HG03521 (cell line): Measurements from ENCODE around the gene COL21A1.

ENCODE experiments used
- ATAC-seq: cut with Tn5 transposase; IDR thresholded peaks from one replicate; pipeline ENCODE4 v1.9.1; 2021; ENCODE audit warnings: mild to moderate bottlenecking, moderate library complexity; ENCODE audit not compliant: unreplicated experiment

COL21A1 gene

GRCh38 chr6:56246541-56246880 lies 869 bp downstream of the COL21A1 start:
- no peak for ATAC-seq

GRCh38 chr6:56245903-56246351 lies 1.5 kb downstream of the COL21A1 start:
- ATAC-seq, result no peak

- no peak for ATAC-seq
Measured at GRCh38 chr6:56244528-56245253, 2.7 kb downstream of the COL21A1 start.

GRCh38 chr6:56244089-56244488 lies 3.3 kb downstream of the COL21A1 start:
- ATAC-seq, result no peak

- ATAC-seq, result peak; percentile 49
Measured at GRCh38 chr6:56243518-56244070, 3.8 kb downstream of the COL21A1 start.

GRCh38 chr6:56242346-56242745 lies 5.0 kb downstream of the COL21A1 start:
- no peak for ATAC-seq

GRCh38 chr6:56241124-56241802 lies 6.1 kb downstream of the COL21A1 start:
- no peak for ATAC-seq

GRCh38 chr6:56238352-56238751 lies 9.0 kb downstream of the COL21A1 start:
- ATAC-seq, result no peak

- ATAC-seq, result no peak
Measured at GRCh38 chr6:56235245-56235644, 12.1 kb downstream of the COL21A1 start.

- no peak for ATAC-seq
Measured at GRCh38 chr6:56232436-56232835, 14.9 kb downstream of the COL21A1 start.

- no peak for ATAC-seq
Measured at GRCh38 chr6:56231827-56232226, 15.6 kb downstream of the COL21A1 start.

- no peak for ATAC-seq
Measured at GRCh38 chr6:56230976-56231566, 16.3 kb downstream of the COL21A1 start.

GRCh38 chr6:56227071-56227879 lies 20.1 kb downstream of the COL21A1 start:
- ATAC-seq, result no peak

- no peak for ATAC-seq
Measured at GRCh38 chr6:56223995-56224394, 23.4 kb downstream of the COL21A1 start.

- no peak for ATAC-seq
Measured at GRCh38 chr6:56222499-56222898, 24.9 kb downstream of the COL21A1 start.

- ATAC-seq, result no peak
Measured at GRCh38 chr6:56220078-56220477, 27.3 kb downstream of the COL21A1 start.

GRCh38 chr6:56214703-56215101 lies 32.7 kb downstream of the COL21A1 start:
- no peak for ATAC-seq

GRCh38 chr6:56214041-56214702 lies 33.2 kb downstream of the COL21A1 start:
- ATAC-seq, result no peak

GRCh38 chr6:56211724-56212123 lies 35.7 kb downstream of the COL21A1 start:
- ATAC-seq, result no peak

- no peak for ATAC-seq
Measured at GRCh38 chr6:56204134-56204533, 43.2 kb downstream of the COL21A1 start.
